Stimulated activated CD4-positive, alpha-beta T cell treated with anti-CD3 and anti-CD28 coated beads, Interleukin-12 subunit alpha, Interleukin-12 subunit beta, amount 100 ng/mL, for 24 hours (primary cell): ENCODE data around the gene AFAP1.

Experiments used
- DNase-seq, 2 experiments: peaks; one replicate each; pipeline ENCODE4 v3.0.0-alpha.2; 2020; ENCODE audit warnings: low read depth in 2 of 2

The AFAP1 gene

DNA sequence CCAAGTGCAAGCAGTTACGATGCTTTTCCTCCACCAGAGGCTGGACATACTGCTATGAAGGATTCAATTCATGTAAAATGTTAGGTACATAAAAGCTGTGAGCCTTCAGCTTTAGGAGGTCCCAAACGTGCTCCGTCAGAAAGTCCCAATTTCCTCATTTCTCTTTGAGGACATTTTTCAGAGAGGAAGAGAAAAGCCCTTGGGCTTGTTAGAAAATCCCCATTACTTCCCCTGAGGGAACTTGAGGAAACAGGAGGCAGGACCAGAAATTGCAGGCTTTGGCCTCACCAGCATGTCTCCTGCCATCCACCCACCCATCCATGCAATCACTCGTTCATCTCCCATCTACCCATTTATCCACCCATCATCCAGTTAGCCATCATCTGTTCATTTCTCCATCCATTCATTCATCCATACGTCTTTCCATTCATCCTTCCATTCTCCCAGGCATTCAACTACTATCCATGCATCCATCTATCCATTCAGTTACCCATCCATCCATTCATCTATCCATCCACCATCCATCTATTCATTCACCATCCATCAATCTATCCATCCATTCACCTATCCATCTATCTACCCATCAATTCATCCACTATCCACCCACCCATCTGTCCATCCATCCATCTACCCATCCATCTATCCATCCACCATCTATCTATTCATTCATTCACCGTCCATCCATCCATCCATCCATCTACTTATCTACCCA, 223.5 kb downstream of the AFAP1 start:
- no peak for DNase-seq

DNA sequence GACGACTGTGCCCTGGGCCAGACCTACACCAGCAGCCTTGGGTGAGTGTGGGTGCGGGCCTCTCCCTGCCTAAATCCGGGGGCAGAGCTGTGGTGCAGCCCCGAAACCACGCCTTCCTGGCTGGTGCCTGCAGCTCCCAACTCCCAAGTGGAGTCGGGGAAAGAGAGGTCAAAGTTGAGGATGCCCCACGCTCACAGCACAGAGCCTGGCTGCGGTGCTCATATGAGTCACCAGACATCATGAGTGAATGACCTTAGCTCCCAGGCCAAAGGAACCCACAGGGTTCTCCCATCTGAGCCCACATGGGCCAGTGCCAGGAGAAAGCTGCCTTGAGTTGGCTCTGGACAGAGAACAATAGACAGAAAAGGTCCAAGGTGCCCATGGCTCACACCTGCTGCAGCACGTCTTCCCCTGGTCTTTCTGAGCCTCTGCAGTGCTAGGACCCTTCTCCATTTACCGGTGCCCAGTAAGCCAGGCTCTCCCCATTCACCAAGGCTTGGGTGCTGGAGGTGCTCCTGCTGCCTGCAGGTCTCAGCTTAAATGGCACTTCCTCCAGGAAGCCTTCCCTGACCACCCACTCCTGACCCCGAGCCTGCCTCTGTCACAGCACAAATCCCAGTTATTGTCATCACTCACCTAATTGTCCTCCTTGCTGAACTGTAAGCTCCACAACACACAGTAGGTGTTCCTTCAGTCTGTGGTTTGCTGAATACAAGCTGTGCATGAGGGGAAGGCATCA, 224.2 kb downstream of the AFAP1 start:
- no peak for DNase-seq

DNA sequence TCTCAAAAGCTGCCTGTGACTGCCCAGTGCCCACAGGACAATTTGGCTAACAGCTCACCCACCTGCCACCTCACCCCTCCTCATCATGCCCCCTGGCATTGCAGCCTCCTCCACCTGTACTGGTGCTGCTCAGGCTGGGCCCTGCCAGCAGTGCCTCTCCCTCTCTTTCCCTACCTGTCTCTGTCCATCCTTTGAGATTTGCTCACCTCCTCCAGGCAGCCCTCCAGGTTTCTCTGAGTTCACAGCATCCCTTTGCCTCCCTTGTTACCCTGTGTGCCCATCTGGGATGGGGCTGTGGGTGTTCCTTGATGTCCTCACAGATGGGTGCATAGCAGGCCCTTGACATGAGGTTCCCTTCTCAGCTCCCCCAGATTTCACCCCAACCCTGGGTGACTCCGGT, 224.9 kb downstream of the AFAP1 start:
- no peak for DNase-seq

GRCh38 chr4:7714176-7714575, 225.5 kb downstream of the AFAP1 start:
- DNase-seq, result no peak

DNA sequence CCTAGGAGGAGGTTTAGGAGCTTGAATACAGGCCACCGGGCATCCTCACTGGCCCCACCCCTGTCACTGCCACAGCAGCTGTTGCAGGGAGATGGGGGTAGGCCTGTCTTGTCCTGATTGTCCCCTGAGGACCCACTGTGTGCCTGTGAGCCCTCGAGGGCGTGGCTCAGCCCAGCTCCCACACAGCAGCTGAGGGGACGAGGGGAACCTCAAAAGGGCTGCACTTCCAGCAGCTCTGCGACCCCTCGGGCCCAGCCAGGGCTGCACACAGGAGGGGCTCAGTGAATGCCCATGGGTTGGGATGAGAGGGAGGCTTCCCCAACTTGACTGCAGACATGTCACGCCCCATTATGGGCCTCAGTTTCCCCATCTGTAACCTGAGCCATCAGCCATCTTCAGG, 225.9 kb downstream of the AFAP1 start:
- no peak for DNase-seq

DNA sequence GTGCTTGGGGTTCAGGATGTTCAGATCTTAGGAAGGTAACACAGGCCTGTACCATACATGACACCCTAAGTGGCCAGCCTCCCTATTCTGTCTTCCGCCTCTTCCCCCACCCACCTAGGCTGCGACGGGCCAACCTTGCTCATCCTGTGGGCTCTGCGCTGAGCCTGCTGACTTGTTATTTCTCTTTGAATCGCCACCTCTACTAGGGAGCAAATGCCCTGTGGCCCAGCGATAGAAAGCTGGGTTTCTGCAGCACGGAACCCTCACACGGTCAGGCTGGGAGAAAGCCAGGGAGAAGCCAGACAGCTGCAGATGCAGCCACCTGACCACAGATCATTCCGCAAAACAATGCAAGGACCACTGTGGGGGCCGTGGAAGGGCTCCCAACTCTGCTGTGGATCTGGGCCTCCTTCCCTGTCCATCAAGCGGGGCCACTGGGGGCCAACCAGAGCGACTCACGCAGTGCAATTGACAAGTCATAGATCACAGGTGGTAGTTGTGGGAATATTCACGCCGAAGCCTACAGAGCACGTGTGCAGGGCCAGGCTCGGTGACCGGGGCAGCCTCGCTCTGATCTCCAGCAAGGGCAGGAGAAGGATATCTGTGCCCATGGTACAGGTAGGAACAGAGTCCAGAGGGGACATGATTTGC, 227.5 kb downstream of the AFAP1 start:
- no peak for DNase-seq

DNA sequence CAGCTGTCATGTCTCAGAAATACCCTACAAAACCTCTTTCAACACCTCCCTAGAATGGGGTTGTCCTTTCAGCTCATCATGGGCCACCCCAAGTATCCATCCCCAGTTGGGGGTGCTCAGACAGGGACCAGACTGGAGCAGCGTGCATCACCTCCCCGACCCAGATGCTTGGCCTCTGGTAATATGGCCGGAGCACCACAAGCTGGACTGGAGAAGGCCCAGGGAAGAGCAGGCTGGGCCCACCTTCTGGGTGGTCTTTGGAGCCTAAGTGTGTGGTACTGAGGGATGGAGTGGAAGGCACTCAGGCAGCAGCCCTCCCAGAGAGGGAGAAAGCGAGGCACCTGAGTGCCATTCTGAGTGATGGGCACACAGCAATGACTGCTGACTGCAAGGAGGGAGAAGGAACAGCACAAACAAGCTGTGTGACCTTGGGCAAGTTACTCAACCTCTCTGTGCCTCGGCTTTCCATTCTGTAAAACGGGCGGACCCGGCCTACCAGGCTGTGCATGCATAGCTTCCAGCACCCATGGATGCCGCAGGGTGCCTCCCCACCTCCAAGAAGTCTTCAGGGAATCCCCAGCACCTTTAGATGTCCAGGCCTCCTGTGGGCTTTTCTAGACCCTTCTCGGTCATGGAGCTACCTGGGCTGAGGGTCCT, 228.2 kb downstream of the AFAP1 start:
- DNase-seq, result no peak

DNA sequence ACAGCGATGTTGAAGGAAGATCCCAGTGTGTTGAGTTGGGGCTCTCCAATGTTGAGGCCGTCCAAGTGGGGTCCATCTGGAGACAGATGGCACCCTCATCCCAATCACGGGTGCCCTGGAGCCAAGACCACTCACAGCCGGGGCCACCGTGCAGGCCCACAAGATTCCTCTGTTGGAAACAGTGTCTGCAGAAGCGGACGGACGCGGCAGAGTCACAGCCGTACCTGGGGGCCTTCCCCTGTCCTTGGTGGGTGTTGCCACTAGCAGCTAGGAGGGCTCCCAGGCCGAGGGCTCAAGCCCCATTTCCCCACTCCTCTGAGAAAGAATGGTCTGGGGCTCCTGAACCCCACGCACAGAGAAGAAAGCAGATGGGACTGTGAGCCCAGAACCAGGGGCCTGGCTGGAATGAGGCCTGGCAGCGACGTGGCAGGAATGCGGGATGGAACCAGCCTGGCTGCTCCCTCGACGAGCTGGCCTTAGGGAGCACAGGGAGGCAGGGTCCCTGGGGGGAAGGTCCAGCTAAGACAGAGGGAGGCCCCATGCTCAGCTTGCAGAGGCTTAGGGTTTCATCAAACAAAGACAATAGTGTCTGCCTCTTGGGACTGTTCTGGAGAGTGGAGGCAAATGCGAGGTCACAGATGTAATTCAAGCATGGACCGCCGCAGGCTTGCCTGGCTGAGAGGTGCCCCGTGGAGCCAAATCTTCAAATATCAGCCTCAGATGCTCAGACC, 228.9 kb downstream of the AFAP1 start:
- DNase-seq, result no peak

GRCh38 chr4:7710126-7710525, 229.5 kb downstream of the AFAP1 start:
- no peak for DNase-seq

GRCh38 chr4:7709431-7709830, 230.2 kb downstream of the AFAP1 start:
- no peak for DNase-seq

DNA sequence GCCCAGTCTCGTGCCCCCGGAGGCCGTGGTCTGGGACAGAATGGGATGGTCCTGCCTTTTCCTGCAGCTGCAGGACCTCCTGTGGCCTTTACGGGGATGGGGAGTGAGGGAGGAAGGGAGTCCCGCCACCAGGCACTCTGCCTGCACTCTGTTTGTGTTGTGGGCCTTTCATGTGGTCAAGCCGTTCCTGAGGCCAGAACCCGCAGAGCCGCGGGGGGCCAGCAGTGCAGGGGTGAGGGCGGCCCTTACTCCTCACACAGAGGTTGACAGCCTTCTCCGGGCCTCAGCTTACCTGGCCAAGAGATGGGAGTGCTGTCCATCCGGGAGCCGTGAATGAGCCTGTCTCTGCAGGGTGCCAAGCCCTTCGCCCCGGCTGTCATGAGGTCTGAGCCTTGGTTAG, 230.7 kb downstream of the AFAP1 start:
- DNase-seq, result no peak
